ENCODE measurements around the gene PKHD1.
"Not testable (repeated sequence)": the region's sequence is repeated elsewhere in the genome, so short reads cannot be mapped to it uniquely, and the experiment has no call there.

The PKHD1 gene

DNA sequence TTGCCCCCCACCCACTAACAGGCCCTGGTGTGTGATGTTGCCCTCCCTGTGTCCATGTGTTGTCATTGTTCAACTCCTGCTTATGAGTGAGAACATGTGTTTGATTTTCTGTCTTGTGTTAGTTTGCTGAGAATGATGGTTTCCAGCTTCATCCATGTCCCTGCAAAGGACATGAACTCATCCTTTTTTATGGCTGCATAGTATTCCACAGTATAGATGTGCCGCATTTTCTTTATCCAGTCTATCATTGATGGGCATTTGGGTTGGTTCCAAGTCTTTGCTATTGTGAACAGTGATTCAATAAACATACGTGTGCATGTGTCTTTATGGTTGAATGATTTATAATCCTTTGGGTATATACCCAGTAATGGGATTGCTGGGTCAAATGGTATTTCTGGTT lies 169.1 kb downstream of the PKHD1 start:
- not testable (repeated sequence) for DNase-seq

DNA sequence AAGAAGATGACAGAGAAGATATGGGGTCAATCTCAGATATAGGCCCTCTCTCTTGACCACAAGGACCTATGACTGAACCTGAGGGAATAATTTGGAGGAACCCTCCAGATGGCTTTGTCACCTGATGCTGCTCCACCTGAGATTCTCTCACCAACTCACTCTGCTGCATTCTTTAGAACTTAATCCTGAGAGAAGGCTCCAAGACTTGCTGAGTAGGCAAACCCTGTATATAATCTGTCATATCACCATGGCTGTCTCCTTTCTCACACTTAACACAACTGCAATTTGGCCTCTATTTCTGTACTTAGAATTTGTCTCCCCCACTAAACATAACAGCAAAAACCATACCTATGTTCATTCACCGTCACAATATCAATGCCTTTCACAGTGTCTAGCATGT lies 172.3 kb downstream of the PKHD1 start:
- no peak for DNase-seq

DNA sequence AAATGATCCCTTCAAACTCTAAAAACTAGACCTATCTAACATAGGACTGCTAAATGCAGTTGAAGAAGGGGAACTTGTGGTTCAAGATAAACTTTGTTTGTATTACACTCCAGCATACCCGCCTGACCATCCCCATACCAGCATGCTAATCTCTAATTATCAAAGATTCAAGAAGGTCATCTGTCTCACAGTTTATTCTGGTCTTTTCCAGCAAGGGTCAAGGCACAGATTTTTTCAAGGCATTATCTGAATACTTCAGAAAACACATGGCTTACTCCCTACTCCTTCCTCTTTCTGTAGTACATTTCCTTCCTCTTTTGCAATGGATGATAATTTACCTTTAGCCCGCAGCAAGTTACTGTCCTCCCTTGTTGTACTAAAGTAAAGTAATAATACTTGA lies 174.1 kb downstream of the PKHD1 start:
- DNase-seq: peak; percentile 82

DNA sequence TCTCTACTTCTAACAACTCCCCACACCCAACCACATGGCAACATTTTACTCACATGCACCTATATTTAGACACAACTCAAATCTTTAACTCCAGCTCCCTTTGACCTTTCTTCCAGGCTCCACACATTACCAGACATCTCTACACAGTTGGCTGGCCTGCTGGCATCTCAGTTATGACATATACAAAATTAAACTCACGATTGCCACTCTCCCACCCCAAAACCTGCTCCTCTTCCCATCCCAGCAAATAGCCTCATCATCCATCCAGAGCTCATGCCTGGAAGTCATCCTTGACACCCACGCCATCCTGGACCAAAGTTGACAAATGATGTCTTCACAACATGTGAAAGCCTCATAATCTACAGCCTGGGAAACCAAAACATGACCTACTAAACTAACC lies 176.6 kb downstream of the PKHD1 start:
- DNase-seq: no peak

DNA sequence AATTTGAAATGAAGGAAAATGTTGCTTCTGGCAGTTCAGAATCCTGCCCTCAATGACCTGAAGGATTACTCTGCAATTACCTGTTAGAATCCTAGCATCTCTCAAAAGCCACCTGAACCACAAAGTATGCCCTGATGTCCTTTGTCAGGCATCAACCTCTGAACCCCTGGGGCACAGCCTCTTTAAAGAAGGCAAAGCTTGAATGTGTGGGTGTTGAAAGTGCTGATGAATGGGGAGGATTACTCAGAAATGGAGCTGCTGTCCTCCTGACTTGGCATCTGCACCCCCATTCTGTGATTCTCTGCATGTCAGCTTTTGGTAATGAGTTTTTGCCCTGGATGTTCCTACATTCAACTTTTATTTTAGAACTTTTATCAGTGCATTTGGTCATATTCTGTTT lies 179.2 kb downstream of the PKHD1 start:
- no peak for DNase-seq

DNA sequence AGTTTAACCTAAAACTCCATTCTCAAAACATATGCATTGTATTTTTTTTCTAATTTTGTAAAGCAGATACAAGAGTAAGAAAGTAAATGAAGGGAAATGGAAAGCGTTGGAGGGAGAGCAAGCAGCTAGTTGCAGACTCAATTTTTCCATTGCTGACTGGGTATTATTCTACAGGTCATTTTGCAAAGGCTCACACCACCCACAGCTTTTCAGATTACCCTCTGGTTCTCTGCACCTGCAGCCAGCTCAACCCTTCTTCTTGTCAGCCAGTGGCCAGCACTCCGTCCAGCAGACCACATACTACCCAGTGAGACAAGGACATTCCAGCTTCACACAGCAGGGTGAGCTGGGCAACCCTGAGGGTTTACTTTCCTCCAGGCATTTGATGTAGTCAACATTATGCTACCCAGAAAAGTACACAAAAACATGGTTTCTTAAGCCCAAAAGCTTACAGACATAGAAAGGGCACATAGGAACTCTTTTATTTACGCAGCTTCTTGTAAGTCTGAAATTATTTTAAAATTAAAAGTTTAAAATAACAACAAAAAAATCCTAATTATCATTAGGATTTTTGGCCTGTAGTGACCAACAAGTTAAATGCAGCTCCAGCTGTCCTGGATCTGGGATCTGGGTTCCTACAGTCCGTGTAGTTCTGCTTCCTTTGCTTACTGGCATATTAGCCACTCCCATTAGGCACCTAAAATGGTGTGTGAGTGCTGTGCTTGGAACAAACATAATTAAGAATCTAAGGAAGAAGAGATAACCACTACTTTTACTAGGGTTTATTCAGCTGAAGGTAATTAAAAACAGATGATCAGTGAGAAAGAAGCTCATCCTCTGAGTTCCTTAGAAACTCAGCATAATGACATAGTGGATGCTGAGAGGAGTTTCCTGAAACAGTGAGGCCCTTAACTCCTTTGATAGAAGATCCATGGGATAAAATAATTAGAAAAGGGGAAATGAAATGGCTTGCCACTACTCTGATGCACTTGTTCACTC lies 185.3 kb downstream of the PKHD1 start:
- no peak for DNase-seq

DNA sequence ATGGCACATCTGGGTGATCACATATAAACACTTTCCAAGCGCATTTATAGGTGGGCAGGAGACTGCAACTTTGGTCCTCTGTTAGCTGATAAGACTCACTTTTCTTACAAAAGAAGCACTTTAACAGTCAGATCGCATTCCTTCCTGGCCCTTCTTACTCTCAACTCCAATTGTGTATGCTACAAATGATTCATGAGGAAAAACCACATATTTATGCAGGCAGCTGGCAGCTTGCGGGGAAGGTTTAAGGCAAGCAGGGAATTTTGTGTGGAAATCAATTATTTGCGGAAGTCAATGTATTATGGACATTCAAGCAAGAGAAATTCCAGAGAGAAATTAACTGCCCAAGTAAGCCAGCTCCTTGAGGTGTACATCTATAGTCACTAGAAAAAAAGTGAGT lies 194.0 kb downstream of the PKHD1 start:
- DNase-seq: no peak

DNA sequence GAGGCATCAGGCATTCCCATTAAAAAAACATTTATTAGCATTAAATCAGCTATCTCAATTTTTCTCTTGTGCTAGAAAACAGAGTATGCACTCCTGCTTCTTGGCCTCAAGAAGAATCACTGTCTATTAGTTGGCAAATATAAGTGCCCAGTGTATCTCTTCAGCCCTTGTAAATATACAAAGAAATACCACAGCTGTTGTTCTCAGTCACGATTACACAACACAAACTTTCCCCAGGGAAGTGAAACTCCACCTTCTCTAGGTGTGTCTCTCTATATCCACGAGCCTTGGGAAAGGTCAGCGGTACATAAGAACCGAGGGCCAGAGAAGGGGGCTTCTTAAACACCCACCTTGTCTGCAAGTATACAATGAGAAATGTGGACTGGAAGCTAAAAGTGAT lies 194.7 kb downstream of the PKHD1 start:
- no peak for DNase-seq

DNA sequence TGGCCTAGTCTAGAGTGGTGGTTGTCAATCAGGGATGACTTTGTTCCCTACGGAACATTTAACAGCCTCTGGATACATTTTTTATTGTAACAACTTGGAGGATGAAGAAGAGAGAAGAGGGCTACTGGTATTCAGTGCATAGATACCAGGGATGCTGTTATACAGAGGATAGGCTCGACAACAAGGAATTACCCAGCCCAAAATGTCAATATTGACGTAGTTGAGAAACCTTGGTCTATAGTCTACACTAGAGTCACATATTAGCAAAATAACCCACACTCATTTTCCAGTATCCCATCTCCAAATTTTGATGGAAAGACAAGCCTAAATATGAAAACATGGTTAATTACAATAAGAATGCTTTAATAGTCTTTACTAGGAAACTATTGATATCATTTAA lies 195.1 kb downstream of the PKHD1 start:
- no peak for DNase-seq

DNA sequence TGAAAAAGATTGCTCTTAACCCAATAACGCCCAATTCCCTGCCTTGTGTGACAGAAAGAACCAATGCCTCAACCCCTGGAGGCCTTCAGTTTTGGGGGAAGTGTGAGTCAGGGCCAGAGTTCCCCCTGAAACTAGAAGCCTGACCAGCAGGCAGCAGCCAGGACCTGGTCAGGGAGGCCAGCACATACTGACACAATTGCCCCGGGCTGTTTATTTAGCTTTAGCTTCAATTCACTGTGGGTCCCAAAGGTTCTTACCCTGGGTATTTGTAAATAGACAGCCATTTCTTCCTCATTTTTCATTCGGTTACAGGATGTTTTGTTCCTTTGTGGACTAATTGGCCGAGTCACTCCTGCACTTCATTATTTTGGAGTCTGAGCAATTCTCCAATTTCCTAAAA lies 195.6 kb downstream of the PKHD1 start:
- no peak for DNase-seq

DNA sequence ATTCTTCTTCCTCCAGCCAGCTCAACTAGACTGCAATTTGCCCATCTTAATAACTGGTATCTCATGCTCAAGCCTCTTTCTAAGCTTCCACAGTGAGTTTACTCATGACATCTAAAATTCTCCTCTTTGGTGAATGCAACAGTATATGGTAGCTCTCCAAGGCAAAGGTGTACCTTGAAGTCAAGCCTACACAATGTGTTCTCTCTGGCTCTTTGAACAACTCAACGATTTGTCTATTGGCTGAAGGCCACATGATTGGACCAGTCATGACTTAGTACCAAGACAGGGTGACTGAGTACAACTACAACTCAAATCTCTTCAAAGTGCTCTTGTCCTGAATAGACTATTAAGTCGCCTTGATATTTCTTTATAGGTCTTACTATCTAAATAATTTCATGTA lies 199.6 kb downstream of the PKHD1 start:
- DNase-seq: no peak

DNA sequence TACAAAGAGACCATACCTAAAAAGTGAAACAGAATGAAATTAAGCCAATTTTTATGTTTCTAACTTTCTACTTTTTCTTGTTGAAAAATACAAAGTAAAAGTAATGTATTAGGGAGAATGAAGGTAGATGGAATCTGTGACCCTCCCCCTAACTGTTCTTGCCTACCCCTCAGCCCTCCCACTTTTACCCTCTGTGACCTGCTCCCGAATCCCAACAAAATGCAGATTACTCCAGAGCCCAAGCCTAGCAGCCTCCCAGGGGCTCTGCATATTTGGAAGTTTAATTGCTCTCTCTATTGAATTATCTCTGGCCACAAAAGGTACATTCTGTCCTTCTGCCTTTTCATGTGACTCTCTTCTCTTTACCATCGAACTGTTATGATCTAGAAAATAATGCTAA lies 201.5 kb downstream of the PKHD1 start:
- DNase-seq: no peak

DNA sequence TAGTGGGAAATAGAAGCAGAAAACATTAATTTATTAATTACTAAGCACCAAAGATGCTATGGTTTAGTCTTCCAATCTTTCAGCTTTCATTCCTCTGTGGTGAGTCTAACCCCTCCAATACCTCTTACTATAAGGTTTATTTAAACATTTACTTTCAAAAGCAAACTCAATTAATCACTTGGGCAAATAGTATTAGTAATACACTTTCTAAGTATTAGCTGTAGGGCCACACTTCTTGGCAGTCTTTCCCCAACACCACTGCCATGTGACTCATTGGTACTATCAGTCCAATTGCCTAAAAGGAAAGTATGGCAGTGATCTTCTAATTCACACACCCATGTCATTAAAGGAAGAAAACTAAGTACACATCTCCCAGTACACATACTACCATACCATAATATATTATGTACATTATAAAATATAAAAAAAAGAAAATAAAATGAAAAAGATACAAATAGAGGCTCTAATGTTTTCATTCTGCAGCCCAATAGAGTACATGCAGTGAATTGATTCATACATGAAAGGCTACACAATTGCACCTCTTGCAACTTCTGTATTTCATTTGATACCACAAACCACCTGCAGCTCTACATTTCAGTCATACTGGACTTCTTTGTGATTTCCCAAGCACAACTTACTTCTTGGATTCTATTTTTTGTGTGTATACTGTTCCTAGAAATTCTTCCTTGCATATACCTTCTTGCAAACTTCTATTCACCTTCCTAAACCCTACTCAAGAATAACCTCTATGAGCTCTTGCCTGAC lies 218.6 kb downstream of the PKHD1 start:
- no peak for DNase-seq

DNA sequence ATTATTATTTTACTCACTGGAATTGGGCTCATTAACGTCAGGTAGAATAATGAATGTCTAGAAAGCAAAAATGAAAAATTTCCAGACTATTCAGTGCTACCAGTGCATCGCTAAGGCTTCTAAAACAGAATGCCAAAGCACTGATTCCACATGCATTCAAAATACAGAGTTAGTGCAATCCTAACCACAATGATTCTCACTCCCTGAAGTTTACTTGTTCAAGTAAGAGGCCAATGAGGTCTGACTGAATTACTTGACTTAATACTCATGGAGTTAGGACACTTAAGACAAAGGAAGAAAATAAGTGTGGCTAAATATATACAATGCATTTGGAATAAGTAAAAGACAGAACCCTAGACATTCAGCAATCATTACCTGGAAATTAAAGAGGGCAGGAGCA lies 220.5 kb downstream of the PKHD1 start:
- DNase-seq: no peak

DNA sequence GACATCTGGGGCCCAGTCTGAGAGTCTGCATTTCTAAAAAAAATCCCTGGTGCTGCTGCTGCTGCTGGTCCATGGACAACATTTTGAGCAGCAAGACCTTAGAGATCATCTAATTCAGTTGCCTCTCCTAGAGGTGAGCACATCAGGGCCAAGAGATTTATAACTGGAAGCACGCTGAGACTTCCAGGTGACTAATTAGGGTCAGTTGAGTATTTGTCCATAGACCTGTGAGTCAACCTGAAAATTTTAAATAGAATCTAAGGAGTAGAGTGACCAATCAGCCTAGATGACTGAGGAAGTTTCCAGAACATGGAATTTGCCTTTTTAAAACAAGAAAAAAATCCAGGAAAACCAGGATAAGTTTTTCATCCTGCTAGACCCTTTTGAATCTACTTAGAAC lies 221.4 kb downstream of the PKHD1 start:
- no peak for DNase-seq

DNA sequence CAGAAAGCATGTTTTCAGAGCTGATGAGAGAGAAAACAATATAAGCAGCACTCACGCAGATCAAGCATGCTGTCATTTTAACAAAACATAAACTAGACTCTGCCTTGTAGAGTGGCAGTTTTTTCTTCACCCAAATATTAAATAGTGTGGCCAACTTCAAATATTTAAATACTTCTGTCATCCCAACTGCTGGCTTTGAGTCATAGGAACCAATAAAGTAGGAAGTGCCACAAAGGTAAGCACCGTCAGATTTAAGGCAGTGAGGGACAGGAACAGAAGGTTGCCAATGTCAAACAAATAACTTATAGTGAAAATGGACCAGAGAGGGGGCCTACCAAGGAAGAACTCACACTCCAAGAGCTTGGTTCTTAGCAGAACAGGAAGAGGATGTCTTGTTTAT lies 222.2 kb downstream of the PKHD1 start:
- DNase-seq: no peak

DNA sequence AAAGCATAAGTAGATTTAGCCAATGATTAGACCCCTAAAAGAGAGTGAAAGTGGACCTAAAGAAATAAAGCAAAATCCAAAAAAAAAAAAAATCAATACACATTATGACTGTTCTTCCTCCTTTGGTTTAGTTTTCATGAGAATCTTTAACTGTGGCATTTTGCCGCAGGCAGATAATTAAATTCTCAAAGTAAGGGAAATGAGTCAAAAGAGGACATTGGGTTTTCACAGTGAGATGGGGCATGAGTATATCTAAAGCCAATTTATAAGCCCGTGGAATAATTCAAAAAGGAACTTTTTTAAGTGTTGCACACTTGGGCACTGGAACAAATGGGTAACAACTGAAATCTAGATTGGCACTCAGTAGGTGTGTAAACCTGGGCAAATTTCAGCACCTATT lies 230.3 kb downstream of the PKHD1 start:
- no peak for DNase-seq

DNA sequence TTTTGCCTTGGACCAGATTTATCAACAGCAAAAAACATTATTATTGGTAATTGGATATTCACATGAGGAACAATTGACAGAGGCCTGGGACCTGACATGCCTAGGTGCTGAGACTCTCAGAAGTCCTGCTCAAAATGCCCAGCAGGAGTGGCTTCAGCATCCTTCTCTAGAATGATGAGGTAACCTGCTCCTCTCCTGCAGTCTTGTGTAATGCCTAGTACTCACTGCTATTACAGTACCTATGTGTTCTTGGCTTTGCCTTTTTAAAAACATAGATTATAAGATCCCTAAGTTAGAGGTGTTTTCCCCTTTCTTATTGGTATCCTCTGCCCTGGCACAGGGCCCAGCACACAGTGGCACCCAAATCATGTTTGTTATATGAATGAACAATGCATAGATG lies 230.9 kb downstream of the PKHD1 start:
- no peak for DNase-seq

DNA sequence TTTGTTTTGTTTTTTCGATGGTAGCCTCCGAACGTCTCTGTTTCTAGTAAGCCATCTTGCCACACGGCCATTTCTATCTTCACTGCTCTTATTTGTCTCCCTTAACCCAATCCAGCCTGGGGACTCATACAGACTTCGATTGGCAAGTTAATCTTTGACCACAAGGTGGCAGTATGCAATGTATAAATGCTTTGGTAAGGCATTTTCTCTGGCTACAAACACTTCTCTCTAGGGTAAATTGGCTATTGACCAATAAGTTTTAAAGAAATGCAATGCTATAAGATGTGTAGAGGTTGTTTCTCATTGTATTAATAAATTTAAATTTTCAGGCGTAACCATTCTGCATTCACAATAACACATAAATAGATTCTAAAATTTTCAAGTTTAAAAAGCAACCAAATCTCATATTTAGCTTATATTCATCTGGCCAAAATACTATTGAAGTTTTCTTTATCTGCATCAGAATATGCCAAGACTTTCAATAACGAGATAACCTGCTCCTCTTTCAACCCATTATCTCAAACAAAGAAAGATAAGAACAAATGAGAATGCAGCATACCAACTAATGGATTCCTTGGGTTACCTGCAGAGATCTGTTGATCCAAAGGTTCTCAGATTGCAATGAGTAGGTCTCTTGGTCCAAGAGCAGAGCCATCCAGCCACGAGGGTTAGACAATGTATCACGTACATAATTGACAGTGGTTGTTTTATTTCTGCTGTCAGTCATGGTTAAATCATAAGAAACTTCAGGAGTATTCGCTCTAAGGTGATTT lies 231.9 kb downstream of the PKHD1 start:
- peak; percentile 86 for DNase-seq

DNA sequence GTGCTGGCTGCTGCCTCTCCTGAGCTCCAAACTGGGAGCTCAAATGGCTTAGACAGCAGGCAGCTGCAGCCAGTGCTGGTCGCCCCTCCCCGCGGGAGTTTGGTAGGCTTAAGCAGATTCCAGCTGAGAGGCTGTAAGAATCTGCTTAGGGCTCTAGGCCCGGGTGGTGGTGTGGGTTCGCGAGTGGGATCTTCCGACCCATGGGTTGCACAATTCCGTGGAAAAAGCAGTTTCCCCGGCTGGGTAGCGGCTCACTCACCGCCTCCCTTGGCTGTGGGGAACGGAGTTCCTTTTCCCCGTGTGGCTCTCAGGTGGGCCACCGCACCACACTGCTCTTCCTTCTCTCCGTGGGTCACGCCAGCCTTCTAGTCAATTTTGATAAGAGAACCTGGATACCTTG lies 232.5 kb downstream of the PKHD1 start:
- DNase-seq: no peak

DNA sequence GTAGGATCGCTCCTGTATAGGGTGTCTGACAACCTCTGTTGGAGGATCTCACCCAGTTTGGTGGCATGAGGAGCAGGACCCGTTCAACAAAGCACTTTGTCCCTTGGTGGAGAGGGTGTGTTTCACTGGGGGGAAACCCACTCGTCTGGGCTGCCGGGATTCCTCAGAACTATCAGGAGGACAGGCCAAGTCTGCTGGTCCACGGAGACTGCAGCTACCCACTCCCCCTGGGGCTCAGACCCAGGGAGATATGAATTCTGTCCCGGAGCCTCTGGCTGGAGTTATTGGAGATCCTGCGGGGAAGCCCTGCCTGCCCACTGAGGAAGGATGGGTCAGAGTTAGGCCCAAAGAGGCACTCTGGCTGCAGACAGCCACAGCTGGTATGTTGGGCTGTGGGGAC lies 233.1 kb downstream of the PKHD1 start:
- no peak for DNase-seq

DNA sequence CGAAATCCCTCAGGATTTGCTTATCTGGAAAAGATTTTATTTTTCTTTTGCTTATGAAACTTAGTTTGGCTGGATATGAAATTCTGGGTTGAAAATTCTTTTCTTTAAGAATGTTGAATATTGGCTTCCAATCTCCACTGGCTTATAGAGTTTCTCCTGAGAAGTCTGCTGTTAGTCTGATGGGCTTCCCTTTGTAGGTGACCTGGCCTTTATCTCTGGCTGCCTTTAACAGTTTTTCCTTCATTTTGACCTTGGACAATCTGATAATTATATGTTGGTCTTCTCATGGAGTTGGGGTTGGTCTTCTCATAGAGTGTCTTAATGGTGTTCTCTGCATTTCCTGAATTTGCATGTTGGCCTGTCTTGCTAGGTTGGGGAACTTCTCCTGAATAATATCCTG lies 234.3 kb downstream of the PKHD1 start:
- not testable (repeated sequence) for DNase-seq

DNA sequence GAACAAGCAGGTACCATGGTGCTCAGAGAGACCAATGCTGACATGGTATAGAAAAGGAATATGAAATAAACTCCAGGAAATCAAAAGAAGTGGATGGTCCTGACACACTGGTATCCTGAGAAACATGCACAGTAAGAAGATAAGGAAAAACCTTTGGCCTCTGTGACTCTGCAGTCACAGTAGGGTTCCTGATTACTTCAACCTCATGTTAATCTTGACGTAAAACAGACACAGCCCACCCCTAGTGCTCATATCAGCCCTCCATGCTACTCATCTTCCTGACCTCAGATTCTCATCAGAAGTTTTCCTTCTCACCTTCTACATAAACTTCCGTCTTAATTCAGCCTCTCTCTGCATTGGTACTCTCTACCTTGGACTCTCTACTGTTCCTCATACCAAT lies 240.9 kb downstream of the PKHD1 start:
- DNase-seq: no peak

Measured in hematopoietic multipotent progenitor cell treated with erythropoietin and hydrocortisone succinate and interleukin-3 and kit ligand, for 4 days (in vitro differentiated cells).